ENCODE results near the gene METTL1. TPM values are rescaled to one million over a fixed set of nuclear protein-coding genes. Genes with fewer than 3 reads are reported as not detected.
A peak's percentile ranks its signal among the peaks of the same experiment; 100 is the strongest.

Gene METTL1
- total and polyA plus RNA-seq, 4 donors: 9.5 to 16.2 (median 15.7) TPM

DNA sequence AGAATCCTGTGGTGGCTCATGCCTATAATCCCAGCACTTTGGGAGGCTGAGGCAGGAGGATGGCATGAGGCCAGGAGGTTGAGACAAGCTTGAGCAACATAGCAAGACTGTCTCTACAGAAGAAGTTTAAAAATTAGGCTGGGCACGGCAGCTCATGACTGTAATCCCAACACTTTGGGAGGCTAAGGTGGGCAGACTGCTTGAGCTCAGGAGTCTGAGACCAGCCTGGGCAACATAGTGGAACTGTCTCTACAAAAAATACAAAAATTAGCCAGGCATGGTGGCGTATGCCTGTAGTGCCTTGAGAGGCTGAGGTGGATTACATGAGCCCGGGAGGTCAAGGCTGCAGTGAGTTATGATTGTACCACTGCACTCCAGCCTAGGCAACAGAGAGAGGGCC, 4.0 kb downstream of the METTL1 start:
- intact Hi-C loops (cut with DNase I): no loop called here
- H3K36me3 ChIP-seq (ENCODE audit: control insufficient read depth in 1 of 2, insufficient read depth in 2 of 2, low read length in 1 of 2): no peaks in the 10 kb centered on the region
- no peak overlapping the region for H3K27ac ChIP-seq (ENCODE audit: low read depth in 1 of 2, low read length in 2 of 2)
- H3K27me3 ChIP-seq (ENCODE audit: control insufficient read depth in 1 of 2, insufficient read depth in 2 of 2, low read length in 1 of 2): no peaks in the 10 kb centered on the region
- H3K9me3 ChIP-seq (ENCODE audit: control insufficient read depth, low read length): no peaks in the 10 kb centered on the region
- ATAC-seq (ENCODE audit: low FRiP score): no peak
- H3K4me1 ChIP-seq (ENCODE audit: control insufficient read depth in 1 of 2, insufficient read depth in 2 of 2, low read length in 2 of 2): no peaks in the 10 kb centered on the region
- 87% methylated on average over 3 of the region's 3 CpGs for WGBS, 2 donors
- H3K4me3 ChIP-seq (ENCODE audit: low read length in 2 of 2): no peak overlapping the region
- no peak for DNase-seq

DNA sequence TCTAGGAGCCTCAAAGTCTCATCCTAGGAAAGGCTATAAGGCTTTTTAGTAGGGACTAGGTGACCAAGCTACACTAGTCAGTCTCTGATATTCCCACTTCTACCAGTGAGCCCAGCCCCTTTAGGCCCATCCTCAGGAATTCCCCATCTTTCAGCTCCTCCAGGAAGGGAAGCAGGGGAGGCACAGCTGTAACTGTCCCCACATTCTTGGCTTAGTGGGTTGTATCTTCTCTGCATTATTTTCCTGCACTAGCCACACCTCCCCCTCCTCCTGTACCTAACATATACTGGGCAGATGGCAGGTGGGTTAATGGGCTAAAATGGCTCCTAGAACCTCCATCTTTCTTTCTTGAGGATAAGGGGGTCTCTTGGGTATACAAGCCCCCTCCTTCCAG, 4.6 kb downstream of the METTL1 start:
- intact Hi-C loops (cut with DNase I): no loop called here
- no peaks in the 10 kb centered on the region for H3K36me3 ChIP-seq (ENCODE audit: control insufficient read depth in 1 of 2, insufficient read depth in 2 of 2, low read length in 1 of 2)

GRCh38 chr12:57766464-57767304, 5.2 kb downstream of the METTL1 start, which contains the start of gene CYP27B1:
Gene CYP27B1 (minus strand): TSS chr12:57767078. CDS start chr12:57767041, 37 bp downstream.
- intact Hi-C loops (cut with DNase I): no loop called here
- no peaks in the 10 kb centered on the region for H3K9me3 ChIP-seq (ENCODE audit: control insufficient read depth, low read length)
- ATAC-seq (ENCODE audit: low FRiP score): peak; percentile 17
- peak within 1 kb of the TSS in 1 of 2 donors; percentile 10 for H3K4me3 ChIP-seq (ENCODE audit: low read length in 2 of 2)
- H3K4me1 ChIP-seq (ENCODE audit: control insufficient read depth in 1 of 2, insufficient read depth in 2 of 2, low read length in 2 of 2): no peaks in the 10 kb centered on the region
- H3K27me3 ChIP-seq (ENCODE audit: control insufficient read depth in 1 of 2, insufficient read depth in 2 of 2, low read length in 1 of 2): no peaks in the 10 kb centered on the region
- H3K27ac ChIP-seq (ENCODE audit: low read depth in 1 of 2, low read length in 2 of 2): no peak within 1 kb of the TSS
- no peaks in the 10 kb centered on the region for H3K36me3 ChIP-seq (ENCODE audit: control insufficient read depth in 1 of 2, insufficient read depth in 2 of 2, low read length in 1 of 2)
- peak in 1 of 2 donors; percentile 83 for DNase-seq
- WGBS, 2 donors: 4% methylated on average over 38 of the region's 38 CpGs

More for the DNA sequence above, 4.6 kb downstream of the METTL1 start:
- Histone ChIP-seq H3K4me1 (ENCODE audit: control insufficient read depth in 1 of 2, insufficient read depth in 2 of 2, low read length in 2 of 2) (no peaks in the 10 kb centered on the region), H3K4me3 (ENCODE audit: low read length in 2 of 2) (no peak overlapping the region), H3K9me3 (ENCODE audit: control insufficient read depth, low read length) (no peaks in the 10 kb centered on the region), H3K27ac (ENCODE audit: low read depth in 1 of 2, low read length in 2 of 2) (no peak overlapping the region), H3K27me3 (ENCODE audit: control insufficient read depth in 1 of 2, insufficient read depth in 2 of 2, low read length in 1 of 2) (no peaks in the 10 kb centered on the region)
- DNase-seq: no peak
- ATAC-seq (ENCODE audit: low FRiP score): no peak

DNA sequence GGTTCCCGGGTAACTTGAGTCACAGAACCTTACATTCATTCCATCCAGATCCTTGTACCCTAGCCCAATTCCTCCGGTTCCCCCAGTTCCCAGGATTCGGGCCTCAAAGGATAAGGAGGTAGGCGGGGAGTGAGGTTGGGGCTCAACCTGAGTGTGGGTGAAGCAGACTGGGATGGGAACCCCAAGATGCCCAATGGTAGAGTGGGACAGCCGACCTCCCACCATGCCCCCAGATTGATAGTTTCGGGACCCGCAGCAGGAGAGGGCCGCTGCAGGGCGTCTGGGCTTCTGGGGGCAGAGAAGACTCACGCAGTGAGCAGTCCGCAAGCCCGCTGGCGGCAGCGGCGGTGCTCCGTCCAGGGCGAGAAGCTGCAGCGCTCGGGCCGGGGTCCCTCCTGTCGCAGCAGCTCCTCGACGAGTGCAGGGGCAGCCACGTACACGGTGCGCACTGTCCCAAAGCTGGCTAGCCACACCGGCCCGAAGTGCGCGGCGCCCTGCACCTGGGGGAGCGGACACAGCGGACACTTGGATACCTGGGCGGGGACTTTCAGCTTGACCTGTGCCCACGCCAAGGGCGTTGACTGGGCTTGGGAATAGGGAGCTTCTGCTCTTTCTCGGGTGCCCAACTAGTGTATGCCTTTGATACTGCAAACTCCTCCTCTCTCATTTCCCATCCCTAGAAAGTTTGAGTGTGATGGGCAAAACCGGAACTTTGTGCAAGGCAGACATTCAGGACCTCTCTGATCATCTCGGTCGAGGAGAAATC, 6.0 kb downstream of the METTL1 start:
- peak; percentile 26 for ATAC-seq (ENCODE audit: low FRiP score)
- intact Hi-C loops (cut with DNase I): no loop called here
- Histone ChIP-seq H3K4me1 (ENCODE audit: control insufficient read depth in 1 of 2, insufficient read depth in 2 of 2, low read length in 2 of 2) (no peaks in the 10 kb centered on the region), H3K9me3 (ENCODE audit: control insufficient read depth, low read length) (no peaks in the 10 kb centered on the region), H3K27me3 (ENCODE audit: control insufficient read depth in 1 of 2, insufficient read depth in 2 of 2, low read length in 1 of 2) (no peaks in the 10 kb centered on the region), H3K36me3 (ENCODE audit: control insufficient read depth in 1 of 2, insufficient read depth in 2 of 2, low read length in 1 of 2) (no peaks in the 10 kb centered on the region), H3K4me3 (ENCODE audit: low read length in 2 of 2) (peak overlapping the region in 1 of 2 donors; percentile 10), H3K27ac (ENCODE audit: low read depth in 1 of 2, low read length in 2 of 2) (no peak overlapping the region)
- peak in 1 of 2 donors; percentile 75 for DNase-seq
- 1 to 2% methylated on average over 40 of the region's 40 CpGs for WGBS, 2 donors

DNA sequence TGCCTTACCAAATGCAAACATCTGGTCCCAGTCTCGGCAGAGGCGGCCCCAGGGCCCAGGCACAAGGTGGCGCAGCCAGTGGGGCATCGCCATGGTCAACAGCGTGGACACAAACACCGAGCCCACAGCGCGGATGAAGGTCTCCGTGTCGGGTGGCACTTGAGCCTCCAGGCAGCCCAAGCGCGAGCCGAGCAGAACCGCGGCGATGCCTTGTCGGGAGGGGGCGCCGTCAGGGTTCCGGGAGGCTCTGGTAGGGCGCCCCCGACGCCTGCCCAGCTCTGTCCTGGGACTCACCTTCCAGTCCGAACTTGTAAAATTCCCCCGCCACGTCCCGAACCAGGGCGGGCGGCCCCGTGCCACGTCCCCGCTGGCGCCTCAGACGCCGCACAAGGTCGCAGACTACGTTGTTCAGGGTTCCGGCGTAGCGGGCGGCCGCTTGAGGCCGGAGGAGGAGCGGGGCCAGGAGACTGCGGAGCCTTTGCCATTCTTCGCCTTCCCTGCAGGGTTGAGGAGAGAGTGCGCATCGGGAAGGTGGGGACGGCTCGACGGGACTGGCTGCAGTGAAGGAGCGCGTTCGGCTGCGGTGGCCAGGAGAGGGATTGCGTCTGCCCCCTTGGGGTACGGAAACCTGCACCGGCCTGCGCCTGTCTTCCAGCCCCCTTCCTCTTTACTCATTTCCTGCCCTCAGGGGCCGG, 6.8 kb downstream of the METTL1 start:
- WGBS, 2 donors: 2% methylated on average over 58 to 60 of the region's 60 CpGs
- DNase-seq: peak; percentile 70 to 87
- H3K27ac ChIP-seq (ENCODE audit: low read depth in 1 of 2, low read length in 2 of 2): no peak overlapping the region
- intact Hi-C loops (cut with DNase I): no loop called here
- peak; percentile 58 for ATAC-seq (ENCODE audit: low FRiP score)
- H3K4me1 ChIP-seq (ENCODE audit: control insufficient read depth in 1 of 2, insufficient read depth in 2 of 2, low read length in 2 of 2): no peaks in the 10 kb centered on the region
- H3K4me3 ChIP-seq (ENCODE audit: low read length in 2 of 2): no peak overlapping the region
- H3K9me3 ChIP-seq (ENCODE audit: control insufficient read depth, low read length): no peaks in the 10 kb centered on the region
- H3K27me3 ChIP-seq (ENCODE audit: control insufficient read depth in 1 of 2, insufficient read depth in 2 of 2, low read length in 1 of 2): no peaks in the 10 kb centered on the region
- no peaks in the 10 kb centered on the region for H3K36me3 ChIP-seq (ENCODE audit: control insufficient read depth in 1 of 2, insufficient read depth in 2 of 2, low read length in 1 of 2)

DNA sequence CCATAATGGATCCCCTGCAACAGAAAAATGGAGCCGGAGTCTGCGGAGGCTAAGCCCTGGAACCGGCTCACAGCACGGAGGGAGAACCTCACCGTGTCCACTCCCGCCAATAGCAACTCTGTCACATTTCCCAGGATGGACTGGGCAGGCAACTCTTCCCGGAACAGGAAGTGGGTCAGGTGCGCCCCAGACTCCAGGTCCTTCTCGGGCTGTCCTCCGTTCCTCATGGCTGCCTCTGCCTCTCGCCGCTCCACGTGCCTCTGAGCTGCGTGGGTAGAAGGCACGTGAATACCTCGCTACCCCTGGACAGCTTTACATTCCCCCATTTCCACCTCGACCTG, 7.3 kb downstream of the METTL1 start:
- no peak for ATAC-seq (ENCODE audit: low FRiP score)
- Histone ChIP-seq H3K9me3 (ENCODE audit: control insufficient read depth, low read length) (no peaks in the 10 kb centered on the region), H3K4me1 (ENCODE audit: control insufficient read depth in 1 of 2, insufficient read depth in 2 of 2, low read length in 2 of 2) (no peaks in the 10 kb centered on the region), H3K36me3 (ENCODE audit: control insufficient read depth in 1 of 2, insufficient read depth in 2 of 2, low read length in 1 of 2) (no peaks in the 10 kb centered on the region), H3K27ac (ENCODE audit: low read depth in 1 of 2, low read length in 2 of 2) (no peak overlapping the region), H3K4me3 (ENCODE audit: low read length in 2 of 2) (no peak overlapping the region), H3K27me3 (ENCODE audit: control insufficient read depth in 1 of 2, insufficient read depth in 2 of 2, low read length in 1 of 2) (no peaks in the 10 kb centered on the region)
- 18 to 20% methylated on average over 17 of the region's 17 CpGs for WGBS, 2 donors
- intact Hi-C loops (cut with DNase I): no loop called here
- no peak for DNase-seq

- Histone ChIP-seq H3K27me3 (ENCODE audit: control insufficient read depth in 1 of 2, insufficient read depth in 2 of 2, low read length in 1 of 2) (no peaks in the 10 kb centered on the region), H3K9me3 (ENCODE audit: control insufficient read depth, low read length) (no peaks in the 10 kb centered on the region)
- WGBS, 2 donors: 76 to 78% methylated on average over 6 of the region's 6 CpGs
Measured at GRCh38 chr12:57763881-57764661, 7.8 kb downstream of the METTL1 start.

DNA sequence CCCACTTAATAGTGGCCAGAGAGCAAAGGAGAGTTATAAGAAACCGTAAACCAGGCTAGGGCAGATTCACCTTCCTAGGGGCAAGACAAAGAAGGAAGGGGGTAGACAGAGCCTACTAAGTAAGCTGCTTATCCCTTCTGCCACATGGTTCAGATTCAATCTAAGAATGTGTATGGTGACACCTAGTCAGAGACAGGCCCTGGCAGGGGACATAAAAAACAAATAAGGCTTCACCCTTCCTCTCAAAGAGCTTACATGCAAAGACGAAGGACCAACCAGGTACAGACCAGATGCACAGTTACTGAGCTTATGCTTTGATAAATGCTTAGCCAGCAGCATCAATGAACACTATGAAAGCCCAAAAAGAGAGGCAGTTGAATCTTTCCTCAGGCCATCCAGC, 9.4 kb downstream of the METTL1 start:
- ATAC-seq (ENCODE audit: low FRiP score) (no peak), DNase-seq (no peak)
- Histone ChIP-seq H3K9me3 (ENCODE audit: control insufficient read depth, low read length) (no peaks in the 10 kb centered on the region), H3K4me1 (ENCODE audit: control insufficient read depth in 1 of 2, insufficient read depth in 2 of 2, low read length in 2 of 2) (no peaks in the 10 kb centered on the region), H3K27ac (ENCODE audit: low read depth in 1 of 2, low read length in 2 of 2) (no peak overlapping the region), H3K4me3 (ENCODE audit: low read length in 2 of 2) (no peak overlapping the region), H3K27me3 (ENCODE audit: control insufficient read depth in 1 of 2, insufficient read depth in 2 of 2, low read length in 1 of 2) (no peaks in the 10 kb centered on the region), H3K36me3 (ENCODE audit: control insufficient read depth in 1 of 2, insufficient read depth in 2 of 2, low read length in 1 of 2) (peaks cover 0 to 2% of the 10 kb centered on the region in 2 donors)
- intact Hi-C loops (cut with DNase I): no loop called here
- 95 to 97% methylated on average over 2 of the region's 2 CpGs for WGBS, 2 donors

More at GRCh38 chr12:57763881-57764661, 7.8 kb downstream of the METTL1 start:
- intact Hi-C loops (cut with DNase I): no loop called here
- H3K36me3 ChIP-seq (ENCODE audit: control insufficient read depth in 1 of 2, insufficient read depth in 2 of 2, low read length in 1 of 2): no peaks in the 10 kb centered on the region
- no peaks in the 10 kb centered on the region for H3K4me1 ChIP-seq (ENCODE audit: control insufficient read depth in 1 of 2, insufficient read depth in 2 of 2, low read length in 2 of 2)
- ATAC-seq (ENCODE audit: low FRiP score): no peak
- H3K4me3 ChIP-seq (ENCODE audit: low read length in 2 of 2): no peak overlapping the region
- H3K27ac ChIP-seq (ENCODE audit: low read depth in 1 of 2, low read length in 2 of 2): no peak overlapping the region
- DNase-seq: no peak
